HG03521 (cell line): ENCODE results near the gene TMEM215.
"Not testable (repeated sequence)": the region's sequence is repeated elsewhere in the genome, so short reads cannot be mapped to it uniquely, and the experiment has no call there.

ENCODE experiments used
- ATAC-seq: cut with Tn5 transposase; IDR thresholded peaks from one replicate; pipeline ENCODE4 v1.9.1; 2021; ENCODE audit warnings: mild to moderate bottlenecking, moderate library complexity; ENCODE audit not compliant: unreplicated experiment

TMEM215 gene, protein sequence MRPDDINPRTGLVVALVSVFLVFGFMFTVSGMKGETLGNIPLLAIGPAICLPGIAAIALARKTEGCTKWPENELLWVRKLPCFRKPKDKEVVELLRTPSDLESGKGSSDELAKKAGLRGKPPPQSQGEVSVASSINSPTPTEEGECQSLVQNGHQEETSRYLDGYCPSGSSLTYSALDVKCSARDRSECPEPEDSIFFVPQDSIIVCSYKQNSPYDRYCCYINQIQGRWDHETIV

DNA sequence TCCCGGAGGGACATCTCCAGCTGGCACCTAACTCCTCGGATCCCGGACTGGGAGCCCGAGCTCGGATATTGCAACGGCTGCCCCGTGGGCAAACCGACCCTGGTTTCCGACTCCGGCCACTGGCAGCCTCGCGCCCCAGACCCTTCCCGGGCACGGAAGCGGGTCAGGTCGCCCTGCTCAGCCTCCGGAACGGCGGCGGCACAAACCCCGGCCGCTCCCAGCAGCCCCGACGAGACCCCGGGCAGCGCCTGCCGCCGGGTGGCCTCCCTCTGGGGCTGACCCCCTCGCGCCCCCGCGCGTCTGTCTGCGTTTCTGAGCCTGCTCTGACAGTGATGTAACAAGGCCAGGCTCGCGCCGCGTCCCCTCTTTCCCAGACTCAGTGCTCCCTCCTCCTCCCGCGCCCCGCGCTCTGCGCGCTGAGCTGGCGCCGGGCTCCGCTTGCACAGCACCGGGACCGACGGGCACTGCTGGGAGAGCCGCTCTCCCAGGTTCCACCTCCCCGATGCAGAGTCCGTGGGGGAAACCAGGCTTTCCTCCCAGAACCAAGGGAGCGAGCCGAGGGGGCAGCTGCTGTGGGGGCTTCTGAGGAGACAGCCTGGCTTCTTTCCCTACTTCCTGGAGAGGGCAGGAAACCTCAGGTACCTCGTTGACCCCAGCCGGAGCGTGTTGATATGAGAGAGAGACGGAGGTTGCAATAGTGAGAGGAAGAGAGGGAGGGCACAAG is at the start of gene TMEM215:
Gene TMEM215 (plus strand): TSS at position 373 of the 724 bp plus-strand sequence. CDS start 644 bp downstream, outside the sequence.
- ATAC-seq: no peak

DNA sequence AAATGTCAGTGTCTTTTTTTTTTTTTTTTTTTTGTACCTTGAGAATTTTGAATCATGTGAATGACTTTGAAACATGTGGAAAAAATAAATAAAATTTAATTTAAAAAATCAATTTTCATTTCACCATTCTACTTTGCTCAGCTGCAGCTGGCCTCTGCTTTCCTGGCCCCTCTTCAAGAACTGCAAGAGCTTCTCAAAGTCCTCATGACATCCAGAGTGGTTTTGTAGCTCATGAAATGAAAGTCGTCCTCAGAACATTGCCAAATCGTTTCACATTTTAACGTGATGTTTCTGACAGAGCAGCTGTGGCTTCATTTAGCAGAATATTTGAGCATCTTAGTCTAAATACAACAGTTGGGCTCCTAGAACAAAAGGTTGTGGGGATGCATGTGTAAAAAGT is 47.9 kb upstream of the TMEM215 start:
- ATAC-seq: no peak

DNA sequence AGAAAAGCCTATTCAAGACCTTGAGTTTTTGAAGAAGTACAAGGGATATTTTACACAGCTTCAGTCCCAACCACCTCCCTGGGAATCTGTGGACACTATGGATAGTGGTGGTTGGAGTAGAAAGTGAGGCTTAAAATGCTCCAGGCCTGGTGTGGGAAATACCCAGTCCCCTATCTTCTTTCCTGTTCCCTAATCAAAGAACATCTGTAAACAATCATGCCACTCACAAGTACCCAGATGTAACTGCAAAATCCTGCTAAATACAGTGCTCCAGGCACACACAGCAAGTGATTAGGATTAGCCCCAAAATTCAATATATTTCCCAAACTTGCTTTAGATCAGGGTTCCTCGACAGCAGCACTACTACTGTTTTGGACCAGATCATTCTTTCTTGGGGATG is 46.0 kb upstream of the TMEM215 start:
- ATAC-seq: no peak

DNA sequence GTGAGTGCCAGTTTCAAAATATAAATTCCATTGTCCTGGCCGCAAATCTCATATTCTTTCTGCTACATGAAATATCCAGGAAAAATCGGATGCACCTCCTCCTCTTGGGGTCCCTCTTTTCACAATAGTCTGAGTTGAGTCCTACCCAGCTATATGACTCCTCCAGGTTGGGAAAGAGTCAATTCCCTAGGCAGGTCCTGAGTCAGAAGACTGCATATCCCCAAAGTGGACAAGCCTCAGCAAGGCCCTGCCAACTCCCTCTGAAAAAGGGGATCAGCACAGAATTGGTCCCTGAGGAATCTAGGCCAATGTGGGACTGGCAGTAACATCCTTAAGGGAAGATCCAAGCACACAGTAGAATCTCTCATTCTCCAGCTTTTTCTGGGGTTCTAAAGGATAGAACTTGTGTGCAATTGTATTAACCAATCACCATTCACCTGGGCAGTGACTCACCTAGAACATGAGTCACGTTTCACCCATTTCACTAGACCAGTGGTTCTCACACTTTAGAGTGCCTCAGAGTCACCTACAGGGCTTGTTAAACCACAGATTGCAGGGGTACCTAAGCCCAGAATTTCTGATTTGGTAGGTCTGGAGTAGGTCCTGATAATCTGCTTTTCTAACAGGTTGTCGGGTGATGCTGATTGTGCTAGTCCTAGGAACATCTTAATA is 44.7 kb upstream of the TMEM215 start:
- no peak for ATAC-seq

DNA sequence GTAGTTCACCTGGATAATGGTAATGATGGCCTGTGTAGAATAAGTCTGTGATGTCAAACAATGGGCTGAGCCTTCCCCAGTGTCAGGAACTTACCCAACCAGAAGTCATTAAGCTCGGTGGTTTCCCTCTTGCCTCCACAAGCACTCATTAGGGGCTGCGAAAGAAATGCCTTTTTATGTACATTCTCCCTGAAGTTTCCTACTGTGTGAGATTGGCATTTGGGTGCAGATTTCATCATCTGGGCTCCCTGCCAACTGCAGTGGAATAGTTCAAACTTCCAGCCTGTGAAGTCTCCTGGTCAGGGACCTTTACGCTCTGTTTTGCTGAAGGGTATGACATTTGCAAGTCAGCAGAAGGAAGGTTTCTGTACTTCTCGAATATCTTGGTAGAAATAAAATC is 41.6 kb upstream of the TMEM215 start:
- ATAC-seq: no peak

DNA sequence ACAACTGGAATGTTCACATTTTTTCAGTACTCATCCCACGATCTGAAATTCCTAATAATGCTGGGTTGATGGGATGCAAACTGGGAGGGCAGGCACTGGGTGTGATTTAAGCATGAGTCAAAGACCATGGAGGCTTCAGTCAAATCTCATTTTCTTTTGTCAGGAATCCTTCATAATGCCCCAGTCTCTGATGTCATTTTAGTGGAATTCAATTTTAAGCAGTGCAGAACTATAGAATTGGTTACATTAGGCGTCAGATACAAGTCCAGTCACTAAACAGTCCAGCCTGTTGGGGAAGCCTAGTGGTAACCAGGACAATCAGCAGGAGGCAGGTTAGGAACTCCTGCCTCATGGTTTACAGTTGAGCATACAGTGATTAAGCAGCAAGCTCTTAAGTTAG is 41.0 kb upstream of the TMEM215 start:
- no peak for ATAC-seq

DNA sequence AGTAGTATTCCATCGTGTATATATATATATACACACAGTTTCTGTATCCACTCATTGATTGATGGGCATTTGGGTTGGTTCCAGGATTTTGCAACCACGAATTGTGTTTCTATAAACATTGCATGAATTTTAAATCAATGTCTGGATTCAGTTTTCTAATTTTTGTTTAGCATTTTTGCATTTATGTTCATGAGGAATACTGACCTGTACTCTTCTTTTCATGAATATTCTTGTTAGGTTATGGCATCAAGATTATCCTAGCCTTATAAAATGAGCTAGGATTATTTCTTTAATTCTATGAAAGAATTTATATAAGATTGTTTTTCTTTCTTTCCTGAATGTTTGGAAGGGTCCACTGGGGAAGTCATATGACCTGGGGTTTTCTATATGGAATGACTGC is 35.3 kb upstream of the TMEM215 start:
- ATAC-seq: no peak

DNA sequence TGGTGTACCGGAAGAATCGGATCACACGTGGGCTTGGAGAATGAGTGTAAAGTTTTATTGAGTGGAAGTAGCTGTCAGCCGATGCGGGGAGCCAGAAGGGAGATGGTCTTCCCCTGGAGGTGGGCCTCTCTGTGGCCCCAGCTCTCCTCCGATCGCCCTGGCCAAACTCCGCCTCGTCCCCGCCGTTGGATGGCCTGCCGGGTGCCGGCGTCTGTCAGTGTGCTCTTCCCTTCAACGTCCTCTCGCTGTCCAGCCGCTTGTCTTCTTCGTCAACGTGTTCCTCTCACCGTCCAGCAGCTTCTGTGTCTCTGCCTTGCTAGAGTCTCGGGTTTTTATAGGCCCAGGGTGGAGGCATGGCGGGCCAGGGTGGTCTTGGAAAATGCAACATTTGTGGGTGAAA is 27.6 kb upstream of the TMEM215 start:
- ATAC-seq: no peak

DNA sequence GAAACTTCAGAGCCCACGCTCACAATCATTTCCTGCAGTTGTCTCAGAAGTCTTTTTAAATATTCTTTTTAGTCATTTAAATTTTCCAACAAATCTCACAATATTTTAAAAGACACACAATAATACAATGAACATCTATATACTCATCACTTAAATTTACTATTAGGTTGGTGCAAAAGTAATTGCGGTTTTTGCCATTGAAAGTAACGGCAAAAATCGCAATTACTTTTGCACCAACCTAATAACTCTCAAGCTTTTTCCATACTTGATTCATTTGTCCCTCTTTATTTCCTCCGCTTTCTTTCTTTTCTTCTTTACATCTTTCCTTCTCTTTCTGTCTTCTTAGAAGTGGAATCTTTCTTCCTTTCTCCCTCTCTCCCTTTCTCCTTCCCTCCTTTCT is 19.2 kb upstream of the TMEM215 start:
- no peak for ATAC-seq

DNA sequence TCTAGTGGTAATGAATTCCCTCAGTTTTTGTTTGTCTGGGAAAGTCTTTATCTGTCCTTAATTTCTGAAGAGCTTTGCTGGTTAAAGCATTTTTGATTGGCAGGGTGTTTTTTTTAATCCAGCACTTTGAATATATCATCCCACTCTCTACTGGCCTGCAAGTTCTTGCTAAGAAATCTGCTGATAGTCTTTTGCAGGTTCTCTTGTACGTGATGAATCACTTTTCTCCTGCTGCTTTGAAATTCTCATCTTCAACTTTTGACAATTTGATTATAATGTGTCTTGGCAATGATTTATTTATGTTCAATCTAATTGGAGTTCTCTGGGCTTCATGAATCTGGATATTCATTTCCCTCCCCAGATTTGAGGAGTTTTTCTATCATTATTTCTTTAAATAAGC is 8.1 kb upstream of the TMEM215 start:
- ATAC-seq: no peak

DNA sequence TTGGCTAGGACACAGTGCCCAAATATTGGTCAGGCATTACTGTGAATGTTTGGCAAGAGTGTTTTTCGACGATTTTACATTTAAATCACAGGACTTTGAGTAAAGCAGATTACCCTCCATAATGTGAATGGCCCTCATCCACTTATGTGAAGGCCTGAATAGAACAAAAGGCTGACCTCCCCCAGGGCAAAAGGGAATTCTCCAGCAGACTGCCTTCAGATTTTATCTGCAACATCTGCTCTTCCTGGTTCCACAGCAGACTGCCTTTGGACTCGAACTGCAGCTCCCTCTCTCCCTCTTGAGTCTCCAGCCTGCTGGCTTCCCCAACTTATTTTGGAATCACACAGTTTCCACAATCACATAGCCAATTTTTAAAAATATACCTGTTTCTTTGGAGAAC is 7.1 kb upstream of the TMEM215 start:
- ATAC-seq: no peak

DNA sequence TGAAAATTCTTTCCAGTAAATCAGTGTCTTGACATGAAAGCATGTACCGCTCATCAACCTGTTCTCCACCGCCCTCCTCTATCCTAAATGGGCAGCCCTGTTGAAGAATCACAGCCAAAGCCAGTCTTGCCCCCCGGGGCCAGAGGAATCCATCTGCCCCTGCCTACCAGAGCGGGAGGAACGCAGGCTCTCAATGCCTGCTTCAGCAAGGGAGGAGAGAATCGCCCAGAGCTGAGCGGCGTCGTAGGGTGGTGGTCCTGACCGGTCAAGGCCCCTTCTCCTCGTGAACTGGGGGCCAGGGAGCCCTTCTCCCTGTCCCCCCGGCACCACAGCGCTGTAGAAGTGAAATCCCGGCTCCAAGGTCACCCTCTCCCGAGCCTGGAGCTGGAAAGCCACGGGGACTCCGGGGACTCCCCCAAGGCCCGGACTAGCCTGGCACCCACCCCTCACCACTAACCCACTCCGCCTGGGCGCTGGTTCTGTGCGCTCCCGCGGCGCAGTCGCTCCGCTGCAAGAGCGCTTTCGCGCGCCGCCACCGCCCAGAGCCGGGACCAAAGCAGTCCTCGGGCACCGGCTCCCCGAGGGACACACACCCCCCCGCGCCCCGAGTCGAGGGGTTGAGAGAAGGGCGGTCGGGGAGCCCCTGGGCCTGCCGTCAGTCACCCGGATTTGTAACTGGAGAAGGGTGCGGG is 718 bp upstream of the TMEM215 start:
- no peak for ATAC-seq

DNA sequence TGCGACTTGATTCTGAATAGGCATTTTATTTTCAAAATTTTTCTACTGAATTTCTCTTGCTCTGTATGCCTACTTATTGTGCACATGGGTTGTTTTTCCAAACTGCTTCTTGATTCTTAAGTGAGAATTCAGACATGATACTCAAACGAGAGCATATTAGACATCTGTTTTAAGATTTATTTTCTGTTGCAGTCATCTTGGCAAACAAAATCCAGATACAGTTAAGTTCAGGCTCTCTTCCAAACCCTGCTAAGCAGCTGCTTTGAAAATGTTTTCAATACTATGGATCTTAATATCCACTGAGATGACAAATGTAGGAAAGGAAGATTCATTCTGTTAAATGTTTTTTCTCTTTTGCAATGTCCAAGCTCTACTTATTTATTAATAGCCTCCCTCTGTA is 4.5 kb downstream of the TMEM215 start:
- ATAC-seq: no peak

DNA sequence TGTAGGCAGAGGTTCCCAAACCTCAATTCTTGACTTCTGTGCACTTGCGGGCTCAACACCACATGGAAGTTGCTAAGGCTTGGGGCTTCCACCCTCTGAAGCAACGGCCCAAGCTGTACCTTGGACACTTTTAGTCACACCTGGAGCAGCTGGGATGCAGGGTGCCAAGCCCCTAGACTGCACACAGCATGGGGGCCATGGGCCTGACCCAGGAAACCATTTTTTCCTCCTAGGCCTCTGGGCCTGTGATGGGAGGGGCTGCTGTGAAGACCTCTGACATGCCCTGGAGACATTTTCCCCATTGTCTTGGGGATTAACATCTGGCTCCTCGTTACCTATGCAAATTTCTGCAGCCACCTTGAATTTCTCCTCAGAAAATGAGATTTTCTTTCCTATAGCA is 12.7 kb downstream of the TMEM215 start:
- ATAC-seq: not testable (repeated sequence)

DNA sequence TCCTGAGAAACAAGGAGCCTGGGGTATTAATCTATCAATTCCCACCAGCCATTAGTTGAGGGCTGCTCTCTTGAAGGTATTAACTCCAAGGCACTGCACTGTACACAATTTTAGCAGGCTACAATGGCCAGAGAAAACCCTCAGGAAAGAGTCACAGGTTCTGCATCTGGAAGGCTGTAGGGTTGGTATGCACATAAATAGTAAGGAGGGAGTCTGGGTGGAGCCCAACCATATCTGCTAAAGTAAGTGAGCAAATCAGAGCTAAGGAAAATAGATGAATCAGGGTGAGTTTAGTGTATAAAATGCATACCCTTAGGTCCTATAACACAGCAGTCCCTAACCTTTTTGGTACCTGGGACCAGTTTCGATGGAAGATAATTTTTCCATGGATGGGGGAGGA is 18.2 kb downstream of the TMEM215 start:
- ATAC-seq: no peak

DNA sequence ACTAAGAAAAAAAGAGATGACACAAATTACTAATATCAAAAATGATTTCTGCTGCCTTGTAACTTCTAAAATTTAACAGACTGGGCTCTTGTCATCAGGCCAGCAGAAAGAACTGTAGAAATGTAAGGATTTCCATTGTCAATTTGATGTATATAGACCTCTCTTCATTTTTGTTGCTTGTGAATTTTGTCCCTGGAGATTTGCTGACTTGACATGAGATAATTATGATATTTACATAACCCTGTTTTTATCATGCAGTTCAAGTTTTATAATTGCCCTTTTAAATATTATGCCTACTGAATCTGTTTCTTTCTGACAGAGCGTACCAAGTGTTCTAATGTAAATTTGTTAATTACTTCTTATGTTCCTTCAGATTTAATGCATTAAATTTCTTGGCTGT is 23.9 kb downstream of the TMEM215 start:
- no peak for ATAC-seq

DNA sequence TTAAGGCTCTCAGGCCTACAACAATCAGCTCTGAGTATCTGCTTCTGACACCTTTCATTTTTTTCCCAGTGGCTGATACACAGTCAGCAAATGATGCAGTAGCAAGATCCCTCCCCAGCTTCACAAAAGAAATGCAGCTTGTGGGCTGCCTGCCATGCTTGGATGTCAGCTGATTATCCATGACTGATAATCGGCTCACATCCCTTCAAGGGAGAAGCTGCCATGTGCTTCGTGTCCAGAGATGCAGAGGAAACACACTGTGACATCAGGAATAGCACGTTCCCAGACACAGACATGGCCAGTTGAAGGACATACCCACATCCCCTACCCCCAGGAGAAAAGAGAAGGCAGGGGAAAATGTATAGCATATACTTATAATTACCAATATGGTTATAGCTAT is 27.9 kb downstream of the TMEM215 start:
- no peak for ATAC-seq

DNA sequence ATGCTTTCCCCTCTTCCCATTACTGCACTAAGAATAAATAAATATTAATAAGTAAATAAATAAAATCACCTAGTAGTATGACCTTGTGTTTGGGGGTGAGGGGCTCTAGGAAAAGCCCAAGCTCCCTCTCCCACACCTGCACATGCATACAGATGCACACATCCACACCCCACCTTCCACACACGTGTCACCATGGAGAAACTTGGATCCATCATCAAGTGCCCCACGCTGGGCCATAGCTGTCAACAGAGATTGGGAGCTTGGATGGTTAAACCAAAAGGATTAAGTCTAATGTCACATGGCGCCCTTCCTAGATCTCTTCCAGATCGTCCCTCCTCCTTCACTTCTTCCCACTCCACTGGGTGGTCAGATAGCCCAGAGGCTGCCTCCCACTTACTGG is 37.0 kb downstream of the TMEM215 start:
- no peak for ATAC-seq

DNA sequence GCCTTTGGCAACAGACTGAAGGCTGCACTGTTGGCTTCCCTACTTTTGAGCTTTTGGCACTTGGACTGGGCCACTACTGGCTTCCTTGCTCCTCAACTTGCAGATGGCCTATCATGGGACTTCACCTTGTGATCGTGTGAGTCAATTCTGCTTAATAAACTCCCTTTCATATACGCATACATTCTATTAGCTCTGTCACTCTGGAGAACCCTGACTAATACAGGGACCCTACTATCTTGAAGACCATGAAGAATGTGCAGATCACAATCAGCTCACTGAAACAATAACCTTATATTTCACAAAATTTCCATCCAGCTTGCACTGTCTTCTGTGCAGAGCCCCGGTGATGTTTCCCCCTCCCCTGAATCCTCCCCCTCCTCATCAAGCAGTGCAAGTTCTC is 39.8 kb downstream of the TMEM215 start:
- ATAC-seq: no peak

DNA sequence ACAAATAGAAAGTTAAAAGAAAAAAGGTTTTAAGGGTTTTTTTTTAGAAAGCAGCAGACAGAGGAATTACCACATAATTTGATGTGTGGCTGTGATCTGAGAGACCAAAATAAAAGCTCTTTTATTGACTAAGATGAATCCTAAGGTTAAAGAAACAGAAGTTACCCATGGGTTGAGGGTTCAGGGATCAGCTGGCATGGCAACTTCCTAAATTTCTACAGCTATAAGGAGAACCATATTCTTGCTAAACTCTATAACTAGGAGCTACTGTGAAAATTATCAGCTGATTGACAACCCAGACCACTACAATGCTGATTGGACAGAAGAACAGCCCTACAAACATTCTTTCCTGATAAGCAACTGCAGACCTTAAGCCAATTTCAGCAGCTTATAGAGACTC is 40.2 kb downstream of the TMEM215 start:
- ATAC-seq: no peak

DNA sequence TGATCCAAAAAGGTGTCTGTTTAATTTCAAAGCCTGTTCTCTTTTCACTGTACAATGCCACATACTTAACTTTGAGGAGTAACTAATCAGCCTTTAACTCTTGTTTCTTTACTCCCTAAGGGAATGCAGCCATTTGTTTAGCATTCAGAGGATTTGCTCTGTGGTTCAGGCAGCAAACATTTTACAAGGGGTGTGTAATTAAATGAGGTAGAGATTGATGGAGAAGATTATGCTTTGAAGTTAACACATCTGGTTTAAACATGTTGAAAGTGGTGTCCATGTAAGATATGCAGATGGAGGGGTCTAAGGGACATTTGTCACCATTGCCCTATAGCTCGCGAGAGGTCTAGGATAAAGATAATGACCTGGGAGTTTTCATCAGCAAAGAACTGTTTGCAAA is 41.9 kb downstream of the TMEM215 start:
- ATAC-seq: no peak

DNA sequence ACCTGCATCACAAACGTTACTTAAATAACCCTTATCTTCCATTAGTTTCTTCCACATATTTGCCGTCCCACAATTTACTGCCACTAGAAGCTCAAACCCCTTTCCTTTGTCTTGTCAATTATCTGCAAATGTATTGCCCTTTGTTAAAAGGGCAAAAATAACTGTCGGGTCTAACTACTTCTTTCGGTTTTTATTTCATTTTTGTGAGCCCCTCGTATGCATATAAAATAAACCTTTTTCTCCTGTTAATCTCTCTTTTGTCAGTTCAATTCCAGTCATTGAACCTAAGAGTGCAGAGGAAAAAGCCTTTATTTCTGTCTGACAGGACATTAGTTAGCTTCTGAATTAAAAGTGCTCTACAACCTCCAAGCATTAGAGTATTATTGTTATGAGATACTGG is 45.5 kb downstream of the TMEM215 start:
- ATAC-seq: no peak
